ACHN (cell line): ENCODE data around the gene CDHR5.
"Not testable (repeated sequence)": the region's sequence is repeated elsewhere in the genome, so short reads cannot be mapped to it uniquely, and the experiment has no call there.

Source experiments
- DNase-seq: peaks from one replicate; pipeline ENCODE4 v3.0.0-alpha.2; 2015
- in situ Hi-C: cut with HindIII; loops from 2 replicates; pipeline ENCODE4 v1.10.0; 2017; ENCODE audit warnings: low sequenced_read_pairs, low pct_ligation_motif_present, low pct_unique_long_range_greater_than_20kb

Gene CDHR5

DNA sequence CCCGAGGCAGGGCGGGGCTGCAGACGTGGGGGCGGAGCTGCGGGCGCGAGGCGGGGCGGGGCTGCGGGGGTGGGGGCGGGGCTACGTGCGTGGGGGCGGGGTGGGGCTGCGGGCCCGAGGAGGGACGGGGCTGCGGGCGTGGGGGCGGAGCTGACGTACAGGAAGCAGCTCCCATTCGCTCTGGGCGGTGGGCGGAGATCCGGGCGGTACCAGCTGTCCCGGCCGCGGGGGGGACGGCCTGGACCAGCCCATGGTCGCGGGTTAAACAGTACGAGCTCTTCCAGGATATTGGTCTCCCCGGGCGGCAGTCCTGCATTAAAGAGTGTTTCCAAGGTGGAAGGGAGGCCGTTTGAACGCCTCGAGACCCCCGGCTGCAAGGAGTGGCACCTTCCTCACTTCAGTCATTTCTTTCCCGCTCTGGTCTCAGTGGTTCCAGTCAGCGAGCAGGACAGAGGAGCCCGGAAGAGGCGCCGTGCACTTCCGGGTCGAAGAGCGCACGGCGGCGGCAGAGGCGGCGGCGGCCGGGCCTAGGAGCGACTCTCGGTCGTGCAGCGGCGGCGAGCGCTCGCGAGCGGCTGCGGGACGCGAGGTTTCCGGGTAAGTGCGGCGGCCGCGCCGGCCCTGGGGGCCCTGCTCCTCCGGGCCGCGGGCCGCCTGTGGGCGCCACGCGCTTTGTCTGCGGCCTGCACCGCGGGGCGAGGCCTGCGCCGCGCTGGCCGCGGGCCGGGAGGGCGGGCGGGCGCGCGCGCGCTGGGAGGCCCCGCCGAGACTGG lies 48.6 kb downstream of the CDHR5 start, which contains the start of gene PHRF1:
Gene PHRF1 (plus strand): TSS at position 475 of the 773 bp plus-strand sequence. CDS start 5,043 bp downstream, outside the sequence.
- DNase-seq, result peak; percentile 87
- in situ Hi-C loops, result no loop called here

DNA sequence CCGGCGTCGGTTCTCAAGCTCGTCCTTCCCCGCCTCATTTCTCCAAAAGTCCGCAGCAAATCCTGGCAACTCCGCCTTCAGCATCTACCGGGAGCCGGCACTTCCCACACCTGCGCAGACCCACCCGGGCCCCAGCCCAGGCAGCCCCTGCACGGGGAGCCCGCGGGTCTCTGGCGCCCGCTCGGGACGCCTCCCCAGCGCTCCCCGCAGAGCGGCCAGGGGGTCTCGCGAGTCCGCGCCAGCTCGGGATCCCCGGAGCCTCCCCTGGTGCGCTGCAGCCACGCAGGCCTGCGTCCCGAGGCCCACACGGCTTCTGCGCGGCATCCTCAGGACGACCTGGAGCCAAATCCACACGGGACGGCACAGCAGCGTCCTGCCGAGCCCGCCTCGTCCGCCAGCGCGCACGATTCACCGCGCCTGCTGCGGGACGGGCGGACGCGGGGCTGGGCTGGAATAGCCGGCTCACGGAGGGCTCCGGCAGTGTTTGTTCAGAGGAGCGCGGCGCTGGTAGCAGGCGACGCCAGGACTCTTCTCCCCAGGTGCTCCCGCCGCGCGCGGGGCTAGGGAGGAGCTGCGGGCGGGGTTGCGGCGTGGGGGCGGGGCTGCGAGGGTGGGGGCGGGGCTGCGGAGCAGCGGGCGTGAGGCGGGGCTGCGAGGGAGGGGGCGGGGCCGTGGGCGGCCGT lies 49.3 kb downstream of the CDHR5 start:
- DNase-seq, result no peak
- in situ Hi-C loops, result no loop called here

DNA sequence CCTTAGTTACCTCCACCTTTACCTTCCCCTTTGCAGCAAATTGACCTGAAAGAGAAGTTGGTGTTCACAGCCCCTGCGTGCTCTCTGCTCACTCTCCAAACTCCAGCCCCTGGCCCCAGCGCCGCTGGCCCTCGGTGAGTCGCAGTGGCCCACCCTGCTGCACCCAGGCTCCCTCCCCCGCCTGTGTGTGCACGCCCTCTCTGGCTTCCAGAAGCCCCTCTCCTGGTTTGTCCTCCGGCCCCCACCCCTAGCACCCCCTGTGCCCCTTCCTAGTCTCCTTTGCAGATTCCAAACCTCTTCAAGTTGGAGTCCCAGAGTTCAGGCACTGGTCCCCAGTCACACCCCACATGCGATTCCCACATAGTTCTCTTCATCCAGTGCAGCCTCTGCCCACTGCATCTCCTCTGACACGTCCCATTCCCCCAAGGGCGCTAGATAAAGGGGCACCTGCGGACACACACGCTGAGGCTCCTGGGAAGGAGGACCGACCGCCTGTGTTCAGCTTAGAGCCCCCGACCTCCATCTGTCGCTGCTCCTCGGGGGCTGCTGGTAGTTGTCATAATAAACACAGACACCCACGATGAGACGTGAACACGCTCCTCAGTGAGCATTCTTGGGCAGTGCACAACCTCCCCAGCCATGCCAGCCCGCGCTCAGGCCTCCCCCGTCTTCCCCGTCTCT lies 50.0 kb downstream of the CDHR5 start:
- in situ Hi-C loops, result no loop called here
- DNase-seq, result no peak

DNA sequence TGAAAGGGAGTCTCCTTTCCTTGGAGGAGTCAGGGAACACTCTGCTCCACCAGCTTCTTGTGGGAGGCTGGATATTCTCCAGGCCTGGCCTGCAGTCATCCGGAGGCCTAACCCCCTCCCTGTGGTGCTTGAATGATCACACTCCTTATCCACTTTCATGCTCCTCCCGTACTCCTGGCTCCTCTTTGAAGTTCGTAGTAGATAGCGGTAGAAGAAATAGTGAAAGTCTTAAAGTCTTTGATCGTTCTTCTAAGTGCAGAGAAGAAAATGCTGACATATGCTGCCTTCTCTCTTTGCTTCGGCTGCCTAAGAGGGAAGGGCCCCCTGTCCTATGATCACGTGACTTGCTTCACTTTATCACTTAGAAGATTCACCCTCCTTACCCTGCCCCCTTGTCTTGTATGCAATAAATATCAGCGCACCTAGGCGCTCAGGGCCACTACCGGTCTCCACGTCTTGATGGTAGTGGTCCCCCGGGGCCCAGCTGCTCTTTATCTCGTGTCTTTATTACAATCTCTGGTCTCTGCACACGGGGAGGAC lies 50.7 kb downstream of the CDHR5 start:
- DNase-seq, in situ Hi-C loops: not testable (repeated sequence)

DNA sequence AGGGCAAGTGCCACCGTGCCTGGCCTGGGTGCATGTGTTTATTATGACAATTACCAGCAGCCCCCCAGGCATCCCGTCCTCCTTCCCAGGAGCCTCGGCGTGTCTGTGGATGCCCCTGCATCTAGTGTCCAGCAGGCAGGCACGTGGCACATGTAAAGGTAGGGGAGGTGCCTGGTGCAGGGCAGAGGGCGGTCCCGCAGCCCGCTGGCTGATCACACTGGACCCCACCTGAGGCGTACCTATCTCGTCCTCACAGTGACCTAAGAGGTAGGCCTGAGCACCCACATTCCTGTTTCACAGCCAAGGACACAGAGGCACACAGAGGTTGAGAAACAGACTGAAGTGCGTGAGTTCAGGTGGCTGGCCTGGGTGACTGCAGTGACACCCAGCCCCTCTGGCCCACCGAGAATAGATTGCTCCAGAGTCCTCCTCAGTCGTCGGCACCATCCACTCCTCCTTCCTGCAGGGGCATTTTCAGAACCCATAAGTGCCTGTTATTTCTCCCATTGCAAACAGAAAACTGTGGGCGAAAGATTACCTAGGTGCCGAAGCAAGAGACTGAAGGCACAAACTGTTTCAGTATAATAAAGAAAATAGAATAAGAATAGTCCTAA lies 51.5 kb downstream of the CDHR5 start:
- no peak for DNase-seq
- in situ Hi-C loops, result no loop called here

DNA sequence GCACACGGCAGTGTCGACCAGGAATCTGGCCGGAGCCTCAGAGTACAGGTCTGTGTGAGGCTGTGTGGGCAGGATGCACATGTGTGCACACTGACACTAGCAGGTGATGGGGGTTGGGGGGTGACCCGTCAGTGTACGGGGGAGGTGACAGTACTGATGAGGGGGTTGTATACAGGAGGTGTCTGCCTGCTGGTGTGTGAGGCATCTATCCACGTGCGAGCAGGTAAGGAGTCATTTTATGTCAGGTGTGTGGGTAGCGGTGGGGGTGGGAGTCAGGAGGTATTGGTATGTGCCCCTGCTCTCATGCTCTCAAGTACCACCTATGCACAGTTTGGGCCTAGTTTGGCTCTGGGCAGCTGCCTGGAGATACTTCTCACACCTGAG lies 53.0 kb downstream of the CDHR5 start:
- no peak for DNase-seq
- in situ Hi-C loops, result no loop called here

DNA sequence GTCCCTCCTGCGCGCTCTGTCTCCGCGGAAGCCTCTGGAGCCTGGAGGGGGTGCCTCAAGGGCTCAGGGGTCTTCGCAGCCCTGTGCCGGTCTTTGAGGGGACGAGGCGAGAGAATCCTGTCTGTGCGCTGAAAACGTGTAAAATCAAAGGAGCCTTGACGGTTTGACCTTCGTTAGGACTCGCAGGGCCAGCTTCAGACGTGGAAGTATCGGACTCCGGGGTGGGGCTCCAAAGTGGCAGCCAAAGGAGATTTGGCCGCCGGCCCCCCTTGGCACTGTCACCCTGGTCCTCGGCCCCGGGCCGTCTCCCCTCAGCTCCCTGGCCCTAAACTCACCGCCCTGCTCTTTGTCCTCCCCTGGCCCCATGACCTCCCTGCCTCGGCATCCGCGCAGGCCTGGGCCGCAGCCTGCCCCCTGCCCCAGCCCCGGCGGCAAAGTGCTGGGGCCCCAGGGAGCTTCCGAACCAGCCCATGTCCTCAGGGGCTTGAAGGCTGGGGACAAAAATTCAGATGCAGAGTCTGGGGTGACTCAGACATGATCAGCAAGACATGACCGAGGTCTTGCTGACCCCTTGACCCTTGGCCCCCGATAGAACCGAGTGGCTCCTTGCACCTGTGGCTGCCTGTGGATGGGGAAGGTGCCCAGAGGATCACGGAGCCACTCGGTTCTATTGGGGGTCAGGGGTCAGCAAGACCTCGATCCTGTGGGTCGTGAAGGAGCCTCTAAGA lies 55.4 kb downstream of the CDHR5 start:
- in situ Hi-C loops, result no loop called here
- DNase-seq, result no peak

DNA sequence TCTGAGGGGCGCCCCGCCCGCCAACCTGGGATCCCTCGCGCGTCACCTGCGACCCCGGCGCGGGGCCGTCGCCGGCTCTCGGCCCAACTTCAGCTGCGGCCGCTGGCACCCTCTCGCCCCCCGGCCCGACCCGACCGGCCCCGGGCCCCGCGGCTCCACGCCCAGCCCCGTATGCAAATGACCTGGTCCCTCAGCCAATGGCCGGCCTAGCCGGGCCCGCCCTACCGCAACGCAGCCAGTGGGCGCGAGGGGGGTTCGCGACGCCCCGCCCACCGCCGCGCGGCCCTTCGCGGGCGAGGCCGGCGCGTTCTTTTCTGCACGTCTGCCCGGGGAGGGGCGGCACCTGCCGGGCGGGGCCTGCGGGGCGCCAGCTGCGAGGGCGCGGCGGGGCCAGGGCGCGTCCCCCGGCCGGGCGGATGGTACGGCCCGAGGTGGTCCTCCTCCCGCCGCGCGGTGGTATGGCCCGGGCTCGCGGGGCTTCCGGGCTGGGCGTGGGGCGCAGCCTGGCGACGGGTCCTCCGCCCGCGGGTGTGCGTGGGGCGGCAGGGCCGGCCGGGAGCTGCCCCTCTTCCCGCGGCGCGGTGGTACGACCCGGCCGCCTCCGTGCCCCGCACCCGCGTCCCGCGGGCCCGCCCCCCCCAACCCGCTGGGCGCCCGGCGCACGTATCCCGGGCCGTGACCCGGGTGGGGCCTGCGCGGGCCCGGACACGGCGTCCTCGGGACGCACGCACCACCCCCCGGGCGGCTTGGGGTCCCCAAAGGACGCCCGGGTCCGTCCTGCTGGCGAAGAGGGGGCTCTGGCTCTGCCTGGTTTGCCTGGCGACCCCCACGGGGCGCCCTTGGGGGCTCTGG lies 56.2 kb downstream of the CDHR5 start:
- DNase-seq, result peak; percentile 92
- in situ Hi-C loops, result no loop called here

DNA sequence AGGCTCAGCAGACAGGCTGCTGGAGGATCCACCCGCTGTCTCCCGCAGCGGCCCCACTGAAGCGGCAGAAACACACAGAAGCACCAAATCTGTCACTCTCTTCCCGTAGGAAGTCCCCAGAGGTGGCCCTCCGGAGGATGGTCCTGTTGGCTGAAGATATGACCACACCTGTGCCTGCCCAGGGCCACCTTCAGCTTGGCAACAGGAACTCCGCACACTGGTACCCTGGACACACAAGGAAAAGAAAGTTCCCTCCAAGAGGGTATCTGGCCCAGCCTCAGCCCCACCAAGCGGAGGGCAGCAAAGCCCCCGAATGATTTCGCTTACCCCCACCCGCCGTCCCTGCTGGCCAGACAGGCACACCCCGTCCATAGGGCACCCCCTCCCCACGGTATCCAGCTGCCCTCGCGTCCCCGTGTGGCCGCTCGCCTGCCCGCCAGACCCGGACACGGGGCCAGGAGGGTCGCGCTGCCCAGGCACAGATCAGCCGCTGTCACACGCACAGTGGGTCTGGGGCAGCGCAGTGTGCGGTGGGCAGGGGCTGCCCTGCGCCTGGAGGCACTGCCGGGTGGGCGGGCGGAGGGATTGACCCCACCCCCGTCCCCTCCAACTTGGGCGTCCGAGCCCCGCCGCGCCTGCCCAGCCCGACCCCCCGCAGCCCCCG lies 57.0 kb downstream of the CDHR5 start:
- in situ Hi-C loops, result no loop called here
- DNase-seq, result no peak

DNA sequence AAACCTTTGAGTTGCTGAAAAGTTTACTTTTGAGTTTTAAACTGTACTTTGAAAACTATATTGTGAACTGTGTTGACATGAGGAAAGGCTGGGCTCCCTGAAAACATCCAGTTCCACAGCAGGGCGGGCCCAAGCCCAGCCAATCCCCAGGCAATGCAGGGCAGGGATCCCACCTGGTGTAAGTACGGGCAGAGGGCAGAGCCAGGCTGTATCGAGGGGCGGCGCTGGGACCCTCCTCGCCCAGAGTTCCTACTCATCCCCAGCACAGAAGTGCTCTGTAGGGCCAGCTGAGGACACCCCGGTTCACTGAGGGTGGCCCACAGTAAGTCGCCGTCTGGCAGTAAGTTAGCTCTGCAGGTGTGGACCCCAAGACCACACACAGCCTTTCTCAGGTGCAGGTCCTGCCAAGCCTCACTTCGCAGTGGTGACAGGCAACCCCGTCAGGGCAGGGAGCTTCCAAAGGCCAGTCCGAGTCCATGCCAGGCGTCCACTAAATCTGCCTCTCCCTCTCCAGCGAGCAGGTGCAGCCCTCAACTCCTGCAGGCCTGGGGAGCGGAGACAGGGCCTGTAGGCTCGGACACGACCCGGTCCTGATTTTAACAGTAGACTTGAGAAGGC lies 57.6 kb downstream of the CDHR5 start:
- in situ Hi-C loops, result no loop called here
- no peak for DNase-seq
